ENCODE data around the gene ADAM19.
A peak's percentile ranks its signal among the peaks of the same experiment; 100 is the strongest.

ADAM19 gene

DNA sequence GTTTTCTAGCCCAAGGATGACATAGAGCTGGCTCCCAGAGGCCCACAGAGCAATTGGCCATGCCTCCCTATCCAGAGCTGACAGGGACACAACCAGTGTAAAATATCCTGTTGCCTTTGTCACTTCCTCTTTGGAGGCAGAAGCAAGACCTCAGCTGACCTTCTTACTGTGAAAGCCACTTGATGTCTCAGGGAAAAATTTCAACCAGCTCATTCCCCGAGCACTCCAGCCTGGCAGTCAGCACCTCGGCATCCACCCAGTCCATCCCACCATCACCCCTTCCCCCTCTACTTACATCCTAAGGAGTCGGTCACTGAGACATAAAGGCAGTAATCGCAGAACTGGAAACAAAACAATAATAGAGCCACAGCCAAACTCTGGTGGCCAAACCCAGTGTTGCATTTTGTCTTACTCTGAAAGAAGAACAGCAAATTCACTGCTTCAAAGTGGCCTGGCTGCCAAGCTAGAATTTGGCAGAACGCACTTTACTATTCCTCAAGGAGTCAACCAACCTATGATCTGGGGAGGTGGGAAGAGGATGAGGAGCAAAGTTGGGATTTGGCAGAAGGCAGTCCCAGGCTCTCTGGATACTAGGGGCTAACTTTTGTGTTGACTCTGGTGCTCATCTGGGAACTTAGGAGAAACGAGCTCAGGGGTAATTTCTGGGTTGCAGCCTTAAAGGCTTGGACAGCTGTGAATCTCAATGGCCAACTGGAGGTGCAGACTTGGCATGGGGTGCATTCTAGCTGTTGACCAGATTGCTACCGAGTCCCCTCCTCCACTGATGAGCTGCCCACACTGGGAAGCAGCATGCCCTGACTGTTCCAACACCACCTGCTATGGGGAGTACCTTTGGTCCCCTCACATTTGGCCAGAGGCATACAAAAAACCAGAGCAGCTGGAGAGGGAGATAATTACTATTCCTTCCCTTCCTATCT, 101.9 kb downstream of the ADAM19 start:
- TF ChIP-seq, protein P1, sequence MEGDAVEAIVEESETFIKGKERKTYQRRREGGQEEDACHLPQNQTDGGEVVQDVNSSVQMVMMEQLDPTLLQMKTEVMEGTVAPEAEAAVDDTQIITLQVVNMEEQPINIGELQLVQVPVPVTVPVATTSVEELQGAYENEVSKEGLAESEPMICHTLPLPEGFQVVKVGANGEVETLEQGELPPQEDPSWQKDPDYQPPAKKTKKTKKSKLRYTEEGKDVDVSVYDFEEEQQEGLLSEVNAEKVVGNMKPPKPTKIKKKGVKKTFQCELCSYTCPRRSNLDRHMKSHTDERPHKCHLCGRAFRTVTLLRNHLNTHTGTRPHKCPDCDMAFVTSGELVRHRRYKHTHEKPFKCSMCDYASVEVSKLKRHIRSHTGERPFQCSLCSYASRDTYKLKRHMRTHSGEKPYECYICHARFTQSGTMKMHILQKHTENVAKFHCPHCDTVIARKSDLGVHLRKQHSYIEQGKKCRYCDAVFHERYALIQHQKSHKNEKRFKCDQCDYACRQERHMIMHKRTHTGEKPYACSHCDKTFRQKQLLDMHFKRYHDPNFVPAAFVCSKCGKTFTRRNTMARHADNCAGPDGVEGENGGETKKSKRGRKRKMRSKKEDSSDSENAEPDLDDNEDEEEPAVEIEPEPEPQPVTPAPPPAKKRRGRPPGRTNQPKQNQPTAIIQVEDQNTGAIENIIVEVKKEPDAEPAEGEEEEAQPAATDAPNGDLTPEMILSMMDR (IDR thresholded peaks at IDR 0.05): no peak

DNA sequence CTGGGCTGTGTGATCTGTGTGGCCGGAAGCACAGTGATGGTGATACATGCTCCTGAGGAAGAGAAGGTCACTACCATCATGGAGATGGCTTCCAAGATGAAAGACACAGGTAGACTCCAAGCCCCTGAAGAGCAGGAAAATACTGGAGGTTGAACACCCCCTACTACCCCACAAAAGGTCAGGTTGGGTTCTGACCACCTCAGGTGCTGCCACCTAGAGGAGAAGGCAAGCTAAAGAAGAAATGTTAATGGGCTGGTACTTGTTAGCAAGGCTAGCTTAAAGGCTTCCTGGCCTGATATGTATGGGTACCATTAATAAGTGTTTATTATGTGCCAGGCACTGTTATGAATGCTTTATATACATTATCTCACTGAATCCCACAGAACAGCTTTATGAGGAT, 103.9 kb downstream of the ADAM19 start:
- TF ChIP-seq, protein P1 (IDR thresholded peaks at IDR 0.05): peak; percentile 69

DNA sequence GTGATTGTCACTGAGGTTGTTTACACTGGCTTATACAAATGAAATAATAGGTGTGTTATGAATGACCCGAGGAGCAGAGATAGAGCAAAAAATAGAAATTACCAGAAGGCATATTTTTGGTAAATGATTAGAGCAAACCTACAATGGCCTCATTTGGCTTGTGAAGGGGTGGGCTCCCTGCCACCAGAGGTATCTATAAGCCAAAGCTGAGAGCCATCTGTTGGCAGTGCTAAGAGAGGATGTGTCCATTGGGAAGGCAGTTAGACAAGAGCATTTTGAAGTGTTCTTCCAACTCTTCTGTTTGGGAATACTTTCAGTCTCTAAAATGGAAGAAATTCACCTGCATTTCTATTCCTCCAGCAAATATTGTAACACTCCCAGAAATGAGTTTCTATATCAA, 104.9 kb downstream of the ADAM19 start:
- TF ChIP-seq, protein P1 (IDR thresholded peaks at IDR 0.05): no peak

DNA sequence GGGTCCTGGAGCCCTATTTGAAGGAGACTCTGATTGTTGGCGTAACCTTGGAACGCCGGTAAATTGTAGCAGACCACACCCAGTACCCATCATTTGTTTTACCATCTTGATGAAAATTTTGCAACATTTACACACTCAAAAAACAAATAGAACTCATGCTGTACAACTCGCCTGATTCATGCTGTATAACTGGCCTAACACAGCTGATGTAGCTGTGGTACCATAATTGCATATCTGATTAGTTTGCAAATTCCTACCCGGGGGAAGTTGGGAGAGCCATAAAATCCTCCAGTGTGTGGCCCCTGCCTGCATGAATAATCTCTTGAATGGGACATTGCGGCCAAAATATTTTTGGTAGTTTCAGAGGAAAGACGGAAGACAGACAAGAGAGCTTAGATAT, 105.9 kb downstream of the ADAM19 start:
- TF ChIP-seq, protein P1 (IDR thresholded peaks at IDR 0.05): no peak

DNA sequence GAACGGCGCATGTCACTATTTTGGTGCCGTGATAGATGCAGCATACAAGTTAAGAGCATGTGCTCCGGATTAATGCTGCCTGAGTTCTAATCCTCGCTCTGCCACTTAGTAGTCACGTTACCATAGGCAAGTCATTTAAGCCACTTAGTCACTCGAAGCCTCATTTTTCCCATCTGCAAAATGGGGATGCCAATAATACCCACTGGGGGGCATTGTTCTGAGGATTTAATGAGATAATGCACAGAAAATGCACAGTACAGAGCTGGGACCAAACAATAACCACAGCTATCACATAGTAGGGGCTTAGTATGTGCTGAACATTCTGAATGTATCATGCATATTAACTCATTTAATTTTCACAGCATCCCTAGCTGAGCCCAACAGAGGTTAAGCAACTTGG, 106.5 kb downstream of the ADAM19 start:
- TF ChIP-seq, protein P1 (IDR thresholded peaks at IDR 0.05): no peak

DNA sequence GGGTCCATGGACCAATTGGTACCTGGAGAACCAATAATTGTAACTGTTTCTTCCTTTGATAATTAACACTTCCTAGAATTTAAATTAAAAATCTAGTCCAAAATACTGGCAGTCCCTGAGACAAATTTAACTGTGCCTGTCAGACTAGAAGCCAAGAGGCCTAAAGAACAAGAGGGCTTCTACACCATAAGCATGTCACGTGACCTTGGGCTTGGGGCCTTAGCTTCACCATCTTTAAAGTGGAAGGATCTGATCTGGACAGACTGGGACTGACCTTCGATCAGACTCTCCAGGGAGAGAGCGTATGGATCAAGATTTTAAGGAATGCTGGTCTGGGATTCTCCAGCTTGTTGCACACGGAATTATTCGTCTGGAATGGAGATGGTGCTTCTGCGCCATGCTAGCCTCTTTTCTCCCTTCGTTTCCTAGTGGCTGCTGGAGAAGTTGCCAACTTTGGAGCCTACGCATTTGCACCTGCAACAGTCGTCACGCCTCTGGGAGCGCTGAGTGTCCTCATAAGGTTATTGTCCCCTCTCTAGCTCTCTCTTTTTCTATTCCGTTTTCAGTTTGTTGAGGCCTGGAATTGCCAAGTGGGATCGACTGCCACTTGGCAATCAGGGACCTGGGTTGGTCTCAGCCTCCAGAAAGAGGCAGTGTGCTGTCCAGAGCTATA, 107.1 kb downstream of the ADAM19 start:
- TF ChIP-seq, protein P1 (IDR thresholded peaks at IDR 0.05): no peak

DNA sequence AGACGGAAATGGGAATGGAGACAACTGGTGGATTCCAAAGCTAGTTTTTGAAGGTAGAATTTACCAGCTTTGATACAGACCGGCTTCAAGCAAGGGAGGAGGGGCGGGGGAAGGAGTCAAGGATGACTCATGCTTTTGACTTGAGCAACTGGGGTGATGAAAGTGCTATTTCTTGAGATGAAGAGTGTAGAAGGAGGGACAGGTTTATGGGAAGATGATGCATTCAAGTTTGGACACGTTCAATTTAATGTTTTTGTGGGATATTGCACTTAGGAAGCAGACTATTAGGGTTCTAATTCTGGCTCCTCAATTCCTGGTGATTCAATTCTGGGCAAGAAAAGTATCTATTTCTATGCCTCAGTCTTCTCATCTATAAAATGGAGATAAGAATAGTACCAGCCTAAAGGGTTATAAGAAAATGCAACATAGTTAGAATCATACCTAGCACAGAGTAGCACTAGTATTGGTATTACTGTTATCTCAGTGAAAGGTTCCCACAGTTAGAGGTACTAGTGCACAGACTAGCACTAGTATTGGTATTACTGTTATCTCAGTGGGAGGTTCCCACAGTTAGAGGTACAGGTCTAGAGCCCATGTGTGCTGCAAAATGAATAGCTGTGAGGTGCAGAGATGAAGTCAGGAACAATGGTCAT, 110.9 kb downstream of the ADAM19 start:
- TF ChIP-seq, protein P1 (IDR thresholded peaks at IDR 0.05): no peak

Data from LNCAP (cell line).